ENCODE measurements around the gene MX1. TPM values are rescaled to one million over a fixed set of nuclear protein-coding genes. Genes with fewer than 3 reads are reported as not detected.
"Not testable (repeated sequence)": the region's sequence is repeated elsewhere in the genome, so short reads cannot be mapped to it uniquely, and the experiment has no call there.

MX1 gene
- total and polyA plus RNA-seq, 8 donors = 11.4 to 125 (median 30.4) TPM

- no peak for TF ChIP-seq POLR2A (IDR thresholded peaks at IDR 0.05)
- TF ChIP-seq, protein P1, sequence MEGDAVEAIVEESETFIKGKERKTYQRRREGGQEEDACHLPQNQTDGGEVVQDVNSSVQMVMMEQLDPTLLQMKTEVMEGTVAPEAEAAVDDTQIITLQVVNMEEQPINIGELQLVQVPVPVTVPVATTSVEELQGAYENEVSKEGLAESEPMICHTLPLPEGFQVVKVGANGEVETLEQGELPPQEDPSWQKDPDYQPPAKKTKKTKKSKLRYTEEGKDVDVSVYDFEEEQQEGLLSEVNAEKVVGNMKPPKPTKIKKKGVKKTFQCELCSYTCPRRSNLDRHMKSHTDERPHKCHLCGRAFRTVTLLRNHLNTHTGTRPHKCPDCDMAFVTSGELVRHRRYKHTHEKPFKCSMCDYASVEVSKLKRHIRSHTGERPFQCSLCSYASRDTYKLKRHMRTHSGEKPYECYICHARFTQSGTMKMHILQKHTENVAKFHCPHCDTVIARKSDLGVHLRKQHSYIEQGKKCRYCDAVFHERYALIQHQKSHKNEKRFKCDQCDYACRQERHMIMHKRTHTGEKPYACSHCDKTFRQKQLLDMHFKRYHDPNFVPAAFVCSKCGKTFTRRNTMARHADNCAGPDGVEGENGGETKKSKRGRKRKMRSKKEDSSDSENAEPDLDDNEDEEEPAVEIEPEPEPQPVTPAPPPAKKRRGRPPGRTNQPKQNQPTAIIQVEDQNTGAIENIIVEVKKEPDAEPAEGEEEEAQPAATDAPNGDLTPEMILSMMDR (IDR thresholded peaks at IDR 0.05) = peak in 1 of 7 experiments; percentile 18
- WGBS, 5 donors = 50 to 59% (median 54%) methylated on average over 5 of the region's 5 CpGs
- peak overlapping the region in 2 of 5 donors; percentile 12 to 16 for H3K27ac ChIP-seq
- H3K4me1 ChIP-seq = peaks cover 0 to 8% (median 0%) of the 10 kb centered on the region in 4 donors
- DNase-seq = peak; percentile 46 to 74
- H3K9me3 ChIP-seq = peaks cover 0 to 5% (median 0%) of the 10 kb centered on the region in 4 donors
- intact Hi-C loops (cut with DNase I; ENCODE audit: low total_unique reads) = no loop called here
- no peak overlapping the region for H3K4me3 ChIP-seq
- H3K27me3 ChIP-seq = no peaks in the 10 kb centered on the region
- H3K36me3 ChIP-seq = peaks cover 0 to 37% (median 34%) of the 10 kb centered on the region in 4 donors
Measured at GRCh38 chr21:41411449-41412089, 14.5 kb upstream of the MX1 start.

DNA sequence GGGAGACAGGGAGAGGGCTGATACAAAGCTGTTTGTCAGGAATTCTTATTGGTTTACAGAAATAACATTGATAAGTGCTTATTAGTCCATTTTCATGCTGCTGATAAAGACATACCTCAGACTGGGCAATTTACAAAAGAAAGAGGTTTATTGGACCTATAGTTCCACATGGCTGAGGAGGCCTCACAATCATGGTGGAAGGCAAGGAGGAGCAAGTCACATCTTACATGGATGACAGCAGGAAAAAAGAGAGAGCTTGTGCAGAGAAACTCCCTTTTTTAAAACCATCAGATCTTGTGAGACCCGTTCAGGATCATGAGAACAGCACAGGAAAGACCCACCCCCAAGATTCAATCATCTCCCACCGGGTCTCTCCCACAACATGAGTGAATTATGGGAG is 8.5 kb upstream of the MX1 start:
- Histone ChIP-seq H3K4me1 (peaks cover 0 to 28% (median 18%) of the 10 kb centered on the region in 4 donors), H3K27ac (peak overlapping the region in 1 of 5 donors; percentile 94)
- H3K9me3 ChIP-seq; H3K36me3 ChIP-seq; DNase-seq; H3K27me3 ChIP-seq; intact Hi-C loops (cut with DNase I; ENCODE audit: low total_unique reads); H3K4me3 ChIP-seq: not testable (repeated sequence)
- WGBS, 5 donors = 84 to 94% (median 86%) methylated on average over 2 of the region's 2 CpGs

DNA sequence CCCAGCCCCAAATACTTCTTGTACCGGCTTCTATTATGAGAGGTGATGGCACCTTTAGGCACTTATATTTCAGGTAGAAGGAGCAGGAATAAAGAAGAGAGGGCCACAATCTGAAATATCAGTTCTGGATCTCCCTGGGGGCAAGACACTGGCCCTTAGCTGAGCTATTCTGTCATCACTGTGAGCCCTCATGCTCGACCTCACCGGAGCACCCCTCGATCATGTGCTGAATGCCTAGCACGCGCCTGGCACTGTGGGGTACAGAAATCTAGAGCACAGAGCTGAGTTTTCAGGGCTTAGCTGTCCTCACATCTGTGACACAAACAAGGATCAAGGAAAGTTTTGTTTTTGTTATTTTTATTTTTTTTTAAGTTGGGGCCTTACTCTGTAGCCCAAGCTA is 7.6 kb upstream of the MX1 start:
- 85 to 91% (median 89%) methylated on average over 6 of the region's 6 CpGs for WGBS, 5 donors
- no peaks in the 10 kb centered on the region for H3K36me3 ChIP-seq
- H3K4me3 ChIP-seq = no peak overlapping the region
- peaks cover 0 to 28% (median 18%) of the 10 kb centered on the region in 4 donors for H3K4me1 ChIP-seq
- H3K27me3 ChIP-seq = no peaks in the 10 kb centered on the region
- TF ChIP-seq POLR2AphosphoS5 (IDR thresholded peaks at IDR 0.05) (no peak), EP300 (IDR thresholded peaks at IDR 0.05) (no peak), POLR2A (IDR thresholded peaks at IDR 0.05) (no peak)
- TF ChIP-seq, protein P1 (IDR thresholded peaks at IDR 0.05) = no peak
- H3K9me3 ChIP-seq = no peaks in the 10 kb centered on the region
- no peak for DNase-seq
- intact Hi-C loops (cut with DNase I; ENCODE audit: low total_unique reads) = no loop called here
- H3K27ac ChIP-seq = peak overlapping the region; percentile 7 to 94 (median 25)

DNA sequence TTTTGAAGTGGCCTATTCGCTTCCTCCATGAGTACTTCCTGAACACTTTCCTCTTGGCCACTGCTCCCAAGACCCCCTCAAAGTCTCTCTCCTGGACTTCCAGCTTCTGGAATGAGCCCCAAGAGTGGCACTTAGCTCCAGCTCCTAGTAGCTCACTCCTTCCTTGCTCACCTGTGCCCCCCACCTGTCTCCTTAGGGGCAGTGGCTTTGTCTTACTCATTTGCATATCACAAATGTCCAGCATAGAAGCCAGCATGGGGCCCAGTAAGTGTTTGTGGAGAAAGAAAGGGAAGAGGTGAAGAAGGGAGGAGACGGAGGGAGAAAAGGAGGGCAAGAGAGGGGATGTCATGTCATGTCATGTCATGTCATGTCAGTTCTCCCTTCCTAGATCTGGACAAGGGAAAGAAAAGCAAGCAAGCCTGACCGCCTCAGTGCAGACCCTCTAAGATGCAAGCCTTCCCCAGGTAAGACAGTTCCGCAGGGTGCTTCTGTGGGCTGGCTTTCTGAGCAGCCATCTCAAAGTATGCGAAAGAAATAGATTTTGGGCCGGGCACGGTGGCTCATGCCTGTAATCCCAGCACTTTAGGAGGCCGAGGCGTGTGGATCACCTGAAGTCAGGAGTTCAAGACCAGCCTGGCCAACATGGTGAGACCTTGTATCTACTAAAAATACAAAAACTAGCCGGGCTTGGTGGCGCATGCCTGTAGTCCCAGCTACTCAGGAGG is 6.9 kb upstream of the MX1 start:
- TF ChIP-seq POLR2AphosphoS5 (IDR thresholded peaks at IDR 0.05) = no peak
- 91 to 96% (median 92%) methylated on average over 10 to 11 of the region's 11 CpGs for WGBS, 5 donors
- intact Hi-C loops (cut with DNase I; ENCODE audit: low total_unique reads) = no loop called here
- Histone ChIP-seq H3K4me1 (peaks cover 0 to 28% (median 18%) of the 10 kb centered on the region in 4 donors), H3K27ac (peak overlapping the region in 3 of 5 donors; percentile 91 to 96 (median 94)), H3K36me3 (no peaks in the 10 kb centered on the region), H3K4me3 (peak overlapping the region in 1 of 4 donors; percentile 55), H3K27me3 (no peaks in the 10 kb centered on the region), H3K9me3 (no peaks in the 10 kb centered on the region)
- DNase-seq = no peak

DNA sequence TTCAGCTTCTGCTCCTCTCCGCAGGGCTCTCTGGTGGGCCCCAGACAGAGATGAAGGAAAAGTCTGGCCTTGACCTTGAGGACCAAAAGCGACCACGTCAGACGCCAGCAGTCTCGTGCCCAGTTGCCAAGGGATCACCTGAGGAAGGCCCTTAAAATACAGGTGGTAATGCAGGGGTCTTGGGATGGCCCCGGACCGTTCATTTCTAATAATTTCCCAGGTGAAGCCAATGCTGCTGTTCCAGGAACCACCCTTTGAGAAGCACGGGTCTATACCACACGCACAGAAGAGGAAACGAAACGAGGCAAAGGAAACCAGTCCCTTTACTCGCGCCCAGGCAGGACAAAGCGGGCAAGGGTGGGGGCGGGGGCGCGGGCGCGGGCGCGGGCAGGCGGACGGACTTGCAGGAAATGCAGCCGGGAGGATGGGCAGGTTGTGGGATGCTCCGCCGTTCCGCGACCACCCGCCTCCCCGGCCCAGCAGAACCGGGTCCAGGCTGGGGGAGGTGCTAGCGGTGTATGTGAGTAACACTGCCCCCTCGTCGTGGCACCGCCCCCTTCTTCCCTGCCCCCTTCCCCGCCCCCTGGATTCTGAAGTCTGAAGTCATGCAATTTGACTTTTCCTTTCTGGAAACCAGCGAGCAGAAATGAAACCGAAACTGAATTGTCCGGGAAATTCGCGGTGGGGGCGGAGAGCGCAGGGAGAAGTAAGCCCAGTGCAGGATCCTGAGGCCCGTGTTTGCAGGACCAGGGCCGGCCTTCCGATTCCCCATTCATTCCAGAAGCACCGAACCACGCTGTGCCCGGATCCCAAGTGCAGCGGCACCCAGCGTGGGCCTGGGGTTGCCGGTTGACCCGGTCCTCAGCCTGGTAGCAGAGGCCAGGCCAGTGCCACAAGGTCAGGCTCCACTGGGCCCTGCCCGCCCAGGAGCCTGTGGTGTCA is 5.8 kb upstream of the MX1 start:
- WGBS, 5 donors = 4 to 6% (median 4%) methylated on average over 38 to 54 of the region's 54 CpGs
- intact Hi-C loops (cut with DNase I; ENCODE audit: low total_unique reads) = no loop called here
- H3K9me3 ChIP-seq = no peaks in the 10 kb centered on the region

DNA sequence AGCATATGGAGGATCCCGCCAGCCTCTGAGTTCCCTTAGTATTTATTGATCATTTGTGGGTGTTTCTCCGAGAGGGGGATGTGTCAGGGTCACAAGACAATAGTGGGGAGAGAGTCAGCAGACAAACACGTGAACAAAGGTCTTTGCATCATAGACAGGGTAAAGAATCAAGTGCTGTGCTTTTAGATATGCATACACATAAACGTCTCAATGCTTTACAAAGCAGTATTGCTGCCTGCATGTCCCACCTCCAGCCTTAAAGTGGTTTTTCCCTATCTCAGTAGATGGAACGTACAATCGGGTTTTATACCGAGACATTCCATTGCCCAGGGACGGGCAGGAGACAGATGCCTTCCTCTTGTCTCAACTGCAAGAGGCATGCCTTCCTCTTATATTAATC is 5.0 kb upstream of the MX1 start:
- peak overlapping the region; percentile 81 to 96 (median 91) for H3K27ac ChIP-seq
- DNase-seq; H3K9me3 ChIP-seq; H3K27me3 ChIP-seq; intact Hi-C loops (cut with DNase I; ENCODE audit: low total_unique reads); H3K36me3 ChIP-seq: not testable (repeated sequence)
- WGBS, 5 donors = 21 to 32% (median 29%) methylated on average over 6 to 8 of the region's 8 CpGs
- peak overlapping the region; percentile 55 to 67 (median 63) for H3K4me3 ChIP-seq
- H3K4me1 ChIP-seq = peaks cover 3 to 34% (median 24%) of the 10 kb centered on the region in 4 donors

More for the DNA sequence above, 5.8 kb upstream of the MX1 start:
- Histone ChIP-seq H3K4me1 (peaks cover 0 to 28% (median 18%) of the 10 kb centered on the region in 4 donors), H3K4me3 (peak overlapping the region; percentile 55 to 67 (median 63)), H3K36me3 (no peaks in the 10 kb centered on the region), H3K27ac (peak overlapping the region; percentile 81 to 96 (median 91)), H3K27me3 (no peaks in the 10 kb centered on the region)
- TF ChIP-seq, protein P1 (IDR thresholded peaks at IDR 0.05) = peak in 1 of 7 experiments; percentile 17
- TF ChIP-seq EP300 (IDR thresholded peaks at IDR 0.05) (no peak), POLR2AphosphoS5 (IDR thresholded peaks at IDR 0.05) (peak; percentile 39 to 71 (median 62)), POLR2A (IDR thresholded peaks at IDR 0.05) (no peak)
- peak; percentile 83 to 96 for DNase-seq

Measured in stomach (tissue), 9 donors.